HG03103 (cell line): ENCODE results near the gene SYNDIG1.

ENCODE experiments used
- ATAC-seq: cut with Tn5 transposase; IDR thresholded peaks from one replicate; pipeline ENCODE4 v1.9.1; 2021; ENCODE audit warnings: low read depth; ENCODE audit not compliant: unreplicated experiment

Gene SYNDIG1

GRCh38 chr20:24546232-24546892 lies 76.9 kb downstream of the SYNDIG1 start:
- ATAC-seq, result no peak

GRCh38 chr20:24547967-24548366 lies 78.5 kb downstream of the SYNDIG1 start:
- ATAC-seq, result no peak

- ATAC-seq, result no peak
Observed at GRCh38 chr20:24559114-24559732, 89.8 kb downstream of the SYNDIG1 start.

- ATAC-seq, result no peak
Observed at GRCh38 chr20:24560571-24561491, 91.4 kb downstream of the SYNDIG1 start.

- no peak for ATAC-seq
Observed at GRCh38 chr20:24565835-24566351, 96.5 kb downstream of the SYNDIG1 start.

GRCh38 chr20:24566656-24567055 lies 97.2 kb downstream of the SYNDIG1 start:
- no peak for ATAC-seq

- ATAC-seq, result no peak
Observed at GRCh38 chr20:24567508-24567907, 98.1 kb downstream of the SYNDIG1 start.

GRCh38 chr20:24568842-24569241 lies 99.4 kb downstream of the SYNDIG1 start:
- no peak for ATAC-seq

- no peak for ATAC-seq
Observed at GRCh38 chr20:24571159-24571558, 101.7 kb downstream of the SYNDIG1 start.

- no peak for ATAC-seq
Observed at GRCh38 chr20:24572140-24572539, 102.7 kb downstream of the SYNDIG1 start.

GRCh38 chr20:24572862-24573261 lies 103.4 kb downstream of the SYNDIG1 start:
- no peak for ATAC-seq

GRCh38 chr20:24573557-24573956 lies 104.1 kb downstream of the SYNDIG1 start:
- no peak for ATAC-seq

GRCh38 chr20:24574307-24574706 lies 104.9 kb downstream of the SYNDIG1 start:
- ATAC-seq, result no peak

GRCh38 chr20:24574797-24575196 lies 105.4 kb downstream of the SYNDIG1 start:
- no peak for ATAC-seq

GRCh38 chr20:24575811-24576210 lies 106.4 kb downstream of the SYNDIG1 start:
- no peak for ATAC-seq

- no peak for ATAC-seq
Observed at GRCh38 chr20:24576447-24576846, 107.0 kb downstream of the SYNDIG1 start.

GRCh38 chr20:24577271-24577909 lies 108.0 kb downstream of the SYNDIG1 start:
- no peak for ATAC-seq

GRCh38 chr20:24578567-24579415 lies 109.4 kb downstream of the SYNDIG1 start:
- ATAC-seq, result no peak

- ATAC-seq, result no peak
Observed at GRCh38 chr20:24579475-24579874, 110.0 kb downstream of the SYNDIG1 start.

GRCh38 chr20:24580006-24580405 lies 110.6 kb downstream of the SYNDIG1 start:
- ATAC-seq, result no peak
